Measurements from ENCODE around the gene MOCOS.
A peak's percentile ranks its signal among the peaks of the same experiment; 100 is the strongest.
"Not testable (repeated sequence)": the region's sequence is repeated elsewhere in the genome, so short reads cannot be mapped to it uniquely, and the experiment has no call there.

Gene MOCOS, protein sequence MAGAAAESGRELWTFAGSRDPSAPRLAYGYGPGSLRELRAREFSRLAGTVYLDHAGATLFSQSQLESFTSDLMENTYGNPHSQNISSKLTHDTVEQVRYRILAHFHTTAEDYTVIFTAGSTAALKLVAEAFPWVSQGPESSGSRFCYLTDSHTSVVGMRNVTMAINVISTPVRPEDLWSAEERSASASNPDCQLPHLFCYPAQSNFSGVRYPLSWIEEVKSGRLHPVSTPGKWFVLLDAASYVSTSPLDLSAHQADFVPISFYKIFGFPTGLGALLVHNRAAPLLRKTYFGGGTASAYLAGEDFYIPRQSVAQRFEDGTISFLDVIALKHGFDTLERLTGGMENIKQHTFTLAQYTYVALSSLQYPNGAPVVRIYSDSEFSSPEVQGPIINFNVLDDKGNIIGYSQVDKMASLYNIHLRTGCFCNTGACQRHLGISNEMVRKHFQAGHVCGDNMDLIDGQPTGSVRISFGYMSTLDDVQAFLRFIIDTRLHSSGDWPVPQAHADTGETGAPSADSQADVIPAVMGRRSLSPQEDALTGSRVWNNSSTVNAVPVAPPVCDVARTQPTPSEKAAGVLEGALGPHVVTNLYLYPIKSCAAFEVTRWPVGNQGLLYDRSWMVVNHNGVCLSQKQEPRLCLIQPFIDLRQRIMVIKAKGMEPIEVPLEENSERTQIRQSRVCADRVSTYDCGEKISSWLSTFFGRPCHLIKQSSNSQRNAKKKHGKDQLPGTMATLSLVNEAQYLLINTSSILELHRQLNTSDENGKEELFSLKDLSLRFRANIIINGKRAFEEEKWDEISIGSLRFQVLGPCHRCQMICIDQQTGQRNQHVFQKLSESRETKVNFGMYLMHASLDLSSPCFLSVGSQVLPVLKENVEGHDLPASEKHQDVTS

DNA sequence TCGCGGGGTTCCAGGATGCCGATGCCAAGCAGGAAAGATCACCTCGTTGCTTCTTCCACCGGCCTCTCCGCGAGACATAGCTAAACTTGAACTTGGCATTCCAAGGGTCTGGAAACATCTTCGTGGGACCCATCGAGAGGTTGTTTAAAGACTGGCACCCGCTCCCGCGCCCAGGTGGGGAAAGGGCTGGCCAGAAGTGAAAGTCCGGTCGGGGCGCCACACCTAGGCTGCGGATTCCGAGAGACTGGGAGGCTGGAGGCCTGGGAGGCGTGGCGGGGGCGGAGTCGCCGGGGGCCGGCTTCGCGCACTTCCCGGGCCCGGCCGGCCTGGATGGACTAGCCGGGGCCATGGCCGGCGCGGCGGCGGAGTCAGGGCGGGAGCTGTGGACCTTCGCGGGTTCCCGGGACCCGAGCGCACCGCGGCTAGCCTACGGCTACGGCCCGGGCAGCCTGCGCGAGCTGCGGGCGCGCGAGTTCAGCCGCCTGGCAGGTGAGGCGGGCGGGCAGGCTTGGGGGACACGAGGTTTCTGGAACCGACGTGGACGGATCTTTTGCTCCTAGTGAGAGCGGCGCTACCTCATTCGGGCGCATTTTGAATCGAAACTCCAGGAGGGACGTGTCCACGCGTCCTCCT lies at the start of gene MOCOS:
TSS of gene MOCOS (plus strand) at position 305 of the 633 bp plus-strand sequence. CDS start at position 348, 43 bp downstream.
- DNase-seq (ENCODE audit: low read depth in 2 of 2), result peak in 1 of 2 donors; percentile 14

- no peak for DNase-seq (ENCODE audit: low read depth in 2 of 2)
Measured at GRCh38 chr18:36139245-36139644, 48.1 kb upstream of the MOCOS start.

DNA sequence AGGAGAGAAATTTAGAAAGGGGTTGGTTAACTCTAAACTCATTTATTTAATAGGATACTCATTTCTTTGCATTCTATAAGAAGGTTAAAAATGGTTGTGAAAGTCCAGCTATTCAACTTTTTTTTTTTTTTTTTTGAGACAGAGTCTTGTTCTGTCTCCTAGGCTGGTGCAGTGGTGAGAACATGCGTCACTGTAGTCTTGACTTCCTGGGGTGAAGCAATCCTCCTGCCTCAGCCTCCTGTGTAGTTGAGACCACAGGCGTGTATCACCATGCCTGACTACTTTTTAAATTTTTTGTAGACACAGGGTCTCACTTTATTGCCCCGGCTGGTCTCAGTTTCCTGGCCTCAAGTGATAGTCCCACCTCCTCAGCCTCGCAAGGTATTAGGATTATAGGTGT lies 45.7 kb upstream of the MOCOS start:
- no peak for DNase-seq (ENCODE audit: low read depth in 2 of 2)

GRCh38 chr18:36142751-36143150 lies 44.5 kb upstream of the MOCOS start:
- no peak for DNase-seq (ENCODE audit: low read depth in 2 of 2)

GRCh38 chr18:36143391-36143790 lies 43.9 kb upstream of the MOCOS start:
- DNase-seq (ENCODE audit: low read depth in 2 of 2), result no peak

GRCh38 chr18:36149514-36150289 lies 37.6 kb upstream of the MOCOS start:
- no peak for DNase-seq (ENCODE audit: low read depth in 2 of 2)

GRCh38 chr18:36152781-36153180 lies 34.5 kb upstream of the MOCOS start:
- DNase-seq (ENCODE audit: low read depth in 2 of 2), result no peak

GRCh38 chr18:36153203-36153602 lies 34.1 kb upstream of the MOCOS start:
- no peak for DNase-seq (ENCODE audit: low read depth in 2 of 2)

GRCh38 chr18:36153771-36154170 lies 33.5 kb upstream of the MOCOS start:
- no peak for DNase-seq (ENCODE audit: low read depth in 2 of 2)

GRCh38 chr18:36155851-36156757 lies 31.2 kb upstream of the MOCOS start:
- no peak for DNase-seq (ENCODE audit: low read depth in 2 of 2)

DNA sequence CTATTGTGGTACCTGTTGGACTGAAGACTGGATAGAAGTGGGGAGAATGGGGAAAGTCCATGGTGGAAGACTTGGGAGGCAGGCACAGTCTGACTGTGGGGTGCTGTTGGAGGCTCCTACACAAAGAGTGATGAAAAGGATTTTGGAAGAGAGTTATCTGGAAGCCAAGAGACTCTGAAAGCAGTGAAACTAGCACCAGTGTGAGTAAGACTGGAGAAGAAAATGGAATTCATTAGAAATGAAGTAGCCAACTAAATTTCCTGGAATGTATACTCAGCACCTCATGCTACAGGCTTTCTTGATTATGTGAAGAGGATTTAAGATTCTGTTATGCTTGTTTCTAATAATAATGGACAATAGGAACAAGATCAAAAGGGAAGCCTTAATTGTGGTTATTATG lies 29.9 kb upstream of the MOCOS start:
- DNase-seq (ENCODE audit: low read depth in 2 of 2), result no peak

GRCh38 chr18:36158266-36158867 lies 28.9 kb upstream of the MOCOS start:
- no peak for DNase-seq (ENCODE audit: low read depth in 2 of 2)

DNA sequence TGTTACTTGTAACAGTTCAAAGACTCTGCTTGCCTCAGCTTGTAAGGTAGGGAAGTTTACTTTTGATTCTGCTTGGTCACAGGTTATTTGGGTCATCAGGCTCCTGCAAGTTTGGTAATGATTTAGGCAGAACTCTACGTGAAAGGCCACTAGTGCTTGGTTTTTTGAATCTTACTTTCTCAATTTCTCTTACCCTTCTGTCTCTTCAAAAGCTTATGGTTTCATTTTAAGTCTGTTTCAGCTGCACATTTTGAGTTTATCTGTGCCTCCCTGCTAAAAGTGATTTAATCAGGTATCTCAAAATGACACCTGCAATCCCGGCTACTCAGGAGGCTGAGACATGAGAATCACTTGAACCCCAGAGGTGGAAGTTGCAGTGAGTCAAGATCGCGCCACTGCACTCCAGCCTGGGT lies 26.3 kb upstream of the MOCOS start:
- DNase-seq (ENCODE audit: low read depth in 2 of 2), result no peak

- DNase-seq (ENCODE audit: low read depth in 2 of 2), result no peak
Measured at GRCh38 chr18:36162981-36163380, 24.3 kb upstream of the MOCOS start.

DNA sequence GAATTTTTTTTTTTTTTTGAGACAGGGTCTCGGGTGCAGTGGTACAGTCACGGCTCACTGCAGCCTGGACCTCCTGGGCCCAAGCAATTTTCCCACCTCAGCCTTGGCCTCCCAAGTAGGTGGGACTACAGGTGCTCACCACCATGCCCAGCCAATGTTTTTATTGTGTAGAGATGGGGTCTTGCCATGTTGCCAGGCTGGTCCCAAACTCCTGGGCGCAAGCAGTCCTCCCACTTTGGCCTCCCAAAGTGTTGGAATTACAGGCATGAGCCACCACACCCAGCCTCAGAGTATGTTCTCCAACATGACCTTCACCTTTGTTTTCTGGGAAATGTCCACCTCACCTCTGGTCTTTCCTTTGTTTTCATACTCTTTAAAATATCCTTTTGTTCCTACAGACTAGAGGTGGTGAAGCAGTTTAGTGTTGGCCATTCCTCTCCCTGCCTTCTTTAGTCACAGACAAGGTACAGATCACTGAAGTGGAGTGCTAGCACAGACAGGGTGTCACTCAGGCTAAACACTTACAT lies 19.5 kb upstream of the MOCOS start:
- no peak for DNase-seq (ENCODE audit: low read depth in 2 of 2)

GRCh38 chr18:36168296-36168695 lies 19.0 kb upstream of the MOCOS start:
- not testable (repeated sequence) for DNase-seq (ENCODE audit: low read depth in 2 of 2)

GRCh38 chr18:36169938-36170337 lies 17.4 kb upstream of the MOCOS start:
- no peak for DNase-seq (ENCODE audit: low read depth in 2 of 2)

DNA sequence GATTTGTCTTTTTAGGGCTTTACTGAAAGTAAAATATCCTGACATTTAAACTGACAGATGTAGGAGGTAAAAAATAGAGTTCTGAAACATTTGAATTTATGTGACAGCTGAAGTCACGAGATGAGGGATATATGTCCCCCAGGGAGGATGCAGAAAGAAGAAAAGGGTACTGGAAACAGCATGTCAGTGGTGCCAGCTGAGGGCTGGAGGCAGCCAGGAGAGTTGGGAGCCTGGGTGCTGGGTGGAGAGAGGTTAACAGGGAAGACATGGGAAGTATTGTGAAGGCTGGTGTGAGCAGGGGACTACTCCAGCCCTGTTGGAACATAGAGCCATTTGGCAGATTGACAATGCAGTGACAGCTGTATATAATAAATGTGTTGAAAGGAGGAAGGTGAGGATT lies 11.8 kb upstream of the MOCOS start:
- DNase-seq (ENCODE audit: low read depth in 2 of 2), result no peak

DNA sequence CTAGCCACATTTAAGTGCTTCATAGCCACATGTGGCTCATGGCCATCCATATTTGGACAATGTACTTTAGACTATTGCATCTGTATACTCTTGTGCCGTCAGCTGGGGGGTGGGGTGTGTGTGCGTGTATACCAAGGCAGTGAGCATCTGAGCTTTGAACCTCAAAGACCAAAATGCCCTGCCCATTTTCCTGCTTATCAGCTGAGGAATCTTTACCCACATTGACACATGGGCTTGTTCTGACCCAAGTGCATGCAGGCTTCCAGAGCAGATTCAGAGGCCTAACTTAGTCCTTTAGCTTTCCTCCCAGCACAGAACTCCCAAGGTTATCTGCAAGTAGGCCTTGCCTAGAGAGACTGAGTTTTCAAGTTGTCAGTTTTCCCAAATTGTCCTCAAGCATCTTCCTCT lies 11.1 kb upstream of the MOCOS start:
- no peak for DNase-seq (ENCODE audit: low read depth in 2 of 2)

DNA sequence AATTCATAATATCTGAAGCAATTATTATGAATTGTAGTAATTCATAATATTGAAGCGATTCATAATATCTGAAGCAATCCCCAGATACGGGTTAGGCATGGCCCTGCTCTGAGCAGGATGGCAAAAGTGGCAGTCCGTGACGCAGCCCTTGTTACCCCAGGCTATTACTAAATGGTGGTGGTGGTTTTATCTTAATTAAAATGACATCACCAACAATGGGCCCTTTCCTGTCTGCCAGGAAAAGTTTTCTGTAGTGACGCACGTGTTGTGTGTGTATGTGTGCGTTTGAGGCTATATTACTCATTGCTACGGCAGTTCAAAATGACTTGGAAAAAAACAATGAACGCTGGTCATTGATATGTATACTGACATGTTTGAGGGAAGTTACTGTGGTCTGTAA lies 10.6 kb upstream of the MOCOS start:
- DNase-seq (ENCODE audit: low read depth in 2 of 2), result no peak

Measured in stimulated activated CD8-positive, alpha-beta memory T cell treated with anti-CD3 and anti-CD28 coated beads, Interleukin-15, amount 100 ng/mL, for 48 hours (primary cell).